ENCODE data around the gene PPP1CB.
A peak's percentile ranks its signal among the peaks of the same experiment; 100 is the strongest.
"Not testable (repeated sequence)": the region's sequence is repeated elsewhere in the genome, so short reads cannot be mapped to it uniquely, and the experiment has no call there.

The PPP1CB gene

GRCh38 chr2:28751252-28751955, at the start of gene PPP1CB:
Gene PPP1CB, plus strand, starts transcription at chr2:28751830. Its CDS starts 295 bp downstream, at chr2:28752125.
- peak; percentile 98 for DNase-seq

DNA sequence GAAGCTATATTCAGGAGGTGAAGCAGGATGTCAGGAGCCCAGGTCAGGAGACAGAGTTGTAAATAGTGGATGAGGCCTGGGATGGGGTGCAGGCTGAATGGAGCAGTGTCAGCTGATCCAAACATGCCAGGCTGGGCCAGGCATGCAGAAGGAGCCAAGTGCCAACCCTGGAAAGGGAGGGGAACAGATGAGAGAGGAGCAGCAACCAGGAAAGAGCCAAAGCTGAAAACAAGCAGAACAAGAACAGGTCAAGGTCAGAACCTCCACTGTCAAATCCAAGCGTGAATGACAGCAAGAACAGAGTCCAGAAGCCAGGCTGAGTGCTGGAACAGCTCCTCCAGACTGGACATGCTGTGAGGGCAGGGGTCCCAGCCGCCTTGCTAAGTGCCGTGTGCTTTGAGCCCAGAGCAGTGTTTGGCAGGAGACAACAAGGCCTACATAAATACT, 49.2 kb upstream of the PPP1CB start:
- no peak for DNase-seq

- DNase-seq = no peak
Measured at GRCh38 chr2:28702878-28703277, 48.8 kb upstream of the PPP1CB start.

DNA sequence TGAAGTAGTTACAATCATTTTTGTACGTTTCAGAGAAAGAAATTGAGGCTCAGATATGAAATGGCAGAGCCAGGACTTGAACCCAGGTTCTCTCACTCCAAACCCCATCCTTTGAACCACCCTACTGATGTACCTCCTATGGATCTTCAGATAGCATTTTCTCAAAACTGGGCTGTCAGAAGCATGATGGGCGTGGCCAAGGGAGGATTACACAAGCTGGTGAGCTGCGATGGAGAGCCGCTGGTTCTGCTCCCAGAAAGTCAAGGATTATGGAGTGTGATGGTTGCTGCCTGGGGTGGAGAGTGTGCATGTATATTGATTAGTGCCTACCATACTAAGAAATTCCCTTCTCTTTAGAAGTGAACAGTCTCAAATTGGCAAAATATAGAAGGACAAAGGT, 47.0 kb upstream of the PPP1CB start:
- DNase-seq = no peak

DNA sequence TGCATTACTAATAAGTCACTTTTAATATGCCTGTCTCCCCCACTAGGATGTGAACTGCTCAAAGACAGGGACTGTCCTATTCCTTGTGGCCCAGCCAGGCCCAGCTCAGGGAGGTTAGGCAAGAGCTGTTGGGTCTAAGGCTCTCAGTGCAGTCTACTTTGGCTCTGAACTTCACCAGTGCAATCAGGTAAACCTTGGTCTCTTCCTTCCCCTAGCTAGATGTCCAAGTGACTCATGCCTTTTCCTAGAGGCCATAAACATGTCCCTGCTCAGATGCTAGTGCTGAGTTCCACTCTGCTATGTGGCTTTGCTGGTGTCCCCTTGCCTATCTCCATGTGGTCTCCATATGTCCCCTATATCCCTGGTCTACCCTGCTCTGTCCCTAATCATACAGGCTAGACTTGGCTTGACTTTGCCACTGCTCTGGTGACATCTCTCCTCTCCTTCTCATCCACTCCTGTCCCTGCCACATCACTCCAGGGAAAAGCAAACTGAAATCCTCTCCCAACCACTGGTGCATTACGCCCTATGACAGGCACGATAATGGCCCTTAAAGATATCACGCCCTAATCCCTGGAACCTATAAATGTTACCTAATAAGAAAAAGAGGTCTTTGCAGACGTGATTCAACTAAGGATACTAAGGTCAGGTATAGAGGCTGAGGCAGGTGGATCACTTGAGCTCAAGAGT, 45.7 kb upstream of the PPP1CB start:
- DNase-seq = no peak

- DNase-seq = no peak
Measured at GRCh38 chr2:28707592-28707991, 44.0 kb upstream of the PPP1CB start.

DNA sequence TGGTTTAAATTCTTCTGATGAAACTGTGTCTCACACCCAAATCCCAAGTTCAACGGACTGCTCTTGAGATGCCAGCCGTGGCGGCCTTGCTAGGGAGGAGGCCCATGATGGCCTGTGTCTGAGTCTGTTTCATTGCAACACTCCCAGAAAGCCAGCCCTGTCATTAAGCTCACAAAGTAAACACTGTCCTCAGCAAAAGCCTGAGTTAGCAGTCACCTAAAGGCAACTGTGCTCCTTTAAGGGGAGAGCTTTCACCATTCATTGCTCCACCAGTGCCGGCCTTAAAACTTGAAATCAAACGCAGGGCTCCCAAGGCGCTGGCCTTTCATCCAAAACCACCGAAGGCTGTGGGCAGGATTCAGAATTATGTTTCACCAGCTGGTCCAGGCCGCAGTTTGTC, 42.5 kb upstream of the PPP1CB start:
- no peak for DNase-seq

DNA sequence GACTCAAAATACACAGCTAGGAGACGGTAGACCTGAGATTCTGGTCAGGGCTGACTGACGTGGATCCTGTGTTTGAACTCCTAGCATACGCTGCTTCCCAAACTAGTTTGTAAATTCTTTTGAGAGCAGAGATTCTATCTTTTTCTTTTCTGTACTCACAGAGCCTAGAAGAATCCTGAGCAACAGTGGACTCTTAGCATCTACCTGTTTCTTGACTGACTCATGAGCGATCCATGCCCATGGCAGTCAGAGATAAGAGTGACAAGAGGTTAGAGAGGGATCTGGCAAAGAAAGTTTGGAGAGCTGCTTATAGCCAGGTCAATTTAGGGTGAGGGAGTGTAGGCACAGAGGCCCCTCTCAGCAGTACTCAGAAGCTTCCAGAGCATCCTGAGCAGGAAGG, 41.1 kb upstream of the PPP1CB start:
- DNase-seq = no peak

GRCh38 chr2:28713577-28714298, 37.9 kb upstream of the PPP1CB start:
- DNase-seq = no peak

- DNase-seq = no peak
Measured at GRCh38 chr2:28716265-28716865, 35.3 kb upstream of the PPP1CB start.

- DNase-seq = no peak
Measured at GRCh38 chr2:28717339-28717758, 34.3 kb upstream of the PPP1CB start.

- DNase-seq = no peak
Measured at GRCh38 chr2:28720345-28720744, 31.3 kb upstream of the PPP1CB start.

DNA sequence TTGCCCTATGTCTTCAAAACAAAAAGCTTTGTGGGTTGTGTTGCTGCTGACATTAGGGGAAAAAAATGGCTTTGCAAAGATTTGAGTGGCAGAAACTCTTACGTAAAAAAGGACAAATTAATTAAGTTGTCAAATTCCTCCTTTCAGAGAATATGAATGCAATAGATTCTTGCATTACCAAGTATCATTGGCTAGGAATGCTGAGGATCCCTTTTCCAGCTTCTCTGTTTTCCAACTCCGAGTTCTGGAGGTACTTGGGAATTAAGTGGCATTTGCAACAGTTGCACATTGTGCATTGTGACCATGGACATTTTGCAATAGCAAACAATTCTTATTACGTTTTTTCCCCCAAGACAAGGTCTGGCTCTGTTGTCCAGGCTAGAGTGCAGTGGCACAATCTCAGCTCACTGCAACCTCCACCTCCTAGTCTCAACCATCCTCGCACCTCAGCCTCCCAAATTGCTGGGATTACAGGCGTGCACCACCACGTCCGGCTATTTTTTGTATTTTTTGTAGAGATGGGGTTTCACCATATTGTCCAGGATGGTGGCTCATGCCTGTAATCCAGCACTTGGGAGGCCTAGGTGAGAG, 29.9 kb upstream of the PPP1CB start:
- no peak for DNase-seq

DNA sequence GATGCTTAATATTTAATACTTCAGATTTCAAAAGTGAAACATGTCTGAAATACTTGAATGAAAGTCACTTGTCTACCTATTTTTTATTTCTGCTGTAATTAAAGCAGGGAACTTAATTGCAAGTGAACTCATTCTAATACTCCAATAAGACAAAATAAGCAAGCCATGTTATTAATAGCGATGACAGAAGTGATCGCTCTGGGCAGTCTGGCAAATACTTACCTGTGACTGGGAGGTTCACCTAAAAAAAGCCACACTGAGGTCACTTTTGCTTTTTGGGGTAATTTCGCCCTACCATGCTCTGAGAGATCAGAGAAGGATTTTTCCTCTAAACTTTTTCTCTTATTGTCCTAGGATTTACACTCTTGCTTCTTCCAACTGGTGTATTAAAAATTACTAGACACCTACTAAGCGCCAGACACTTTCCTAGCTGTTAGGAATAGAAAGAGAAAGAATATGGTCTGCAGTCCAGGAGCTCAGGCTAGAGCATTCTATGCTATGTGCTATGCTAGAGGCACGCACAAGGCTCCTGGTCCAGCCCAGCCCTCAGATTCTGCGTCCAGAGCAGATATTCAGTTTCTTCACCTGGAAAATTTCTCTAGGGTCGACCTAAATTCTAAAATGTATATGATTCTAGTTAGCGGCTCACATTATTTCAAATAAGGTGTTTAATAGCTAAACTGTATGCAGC, 26.5 kb upstream of the PPP1CB start:
- DNase-seq = no peak

GRCh38 chr2:28726177-28726576, 25.5 kb upstream of the PPP1CB start:
- DNase-seq = no peak

DNA sequence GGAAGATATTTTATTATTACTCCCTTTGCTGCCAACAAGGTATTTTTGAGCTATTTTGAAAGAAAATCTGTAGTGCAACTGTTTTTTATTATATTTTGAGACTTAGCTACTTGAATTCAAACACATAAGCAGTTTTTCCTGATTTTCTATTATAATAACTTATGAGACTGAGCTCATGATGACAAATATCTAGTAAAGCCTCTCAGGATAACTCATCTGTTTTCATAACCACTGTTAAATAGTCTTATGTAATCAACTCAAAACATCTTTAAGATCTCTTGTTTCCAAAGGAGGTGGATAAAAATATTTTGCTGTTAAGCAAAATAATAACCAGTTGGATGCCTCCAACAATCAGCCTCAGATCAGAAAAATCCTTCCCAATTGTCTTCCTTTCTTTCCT, 21.9 kb upstream of the PPP1CB start:
- DNase-seq = no peak

- DNase-seq = no peak
Measured at GRCh38 chr2:28730641-28731146, 20.9 kb upstream of the PPP1CB start.

DNA sequence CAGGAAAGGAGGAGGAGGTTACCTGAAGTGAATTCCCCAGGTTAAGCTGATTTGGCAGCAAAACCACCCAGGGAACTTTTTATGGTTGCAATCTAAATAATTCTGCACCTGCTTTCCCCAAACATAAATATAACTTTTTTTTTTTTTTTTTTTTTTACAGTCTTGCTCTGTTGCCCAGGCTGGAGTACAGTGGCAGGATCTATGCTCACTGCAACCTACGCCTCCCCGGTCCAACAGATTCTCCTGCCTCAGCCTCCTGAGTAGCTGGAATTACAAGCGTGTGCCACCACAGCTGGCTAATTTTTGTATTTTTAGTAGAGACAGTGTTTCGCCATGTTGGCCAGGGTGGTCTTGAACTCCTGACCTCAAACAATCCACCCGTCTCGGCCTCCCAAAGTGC, 16.1 kb upstream of the PPP1CB start:
- no peak for DNase-seq

- no peak for DNase-seq
Measured at GRCh38 chr2:28736034-28736433, 15.6 kb upstream of the PPP1CB start.

DNA sequence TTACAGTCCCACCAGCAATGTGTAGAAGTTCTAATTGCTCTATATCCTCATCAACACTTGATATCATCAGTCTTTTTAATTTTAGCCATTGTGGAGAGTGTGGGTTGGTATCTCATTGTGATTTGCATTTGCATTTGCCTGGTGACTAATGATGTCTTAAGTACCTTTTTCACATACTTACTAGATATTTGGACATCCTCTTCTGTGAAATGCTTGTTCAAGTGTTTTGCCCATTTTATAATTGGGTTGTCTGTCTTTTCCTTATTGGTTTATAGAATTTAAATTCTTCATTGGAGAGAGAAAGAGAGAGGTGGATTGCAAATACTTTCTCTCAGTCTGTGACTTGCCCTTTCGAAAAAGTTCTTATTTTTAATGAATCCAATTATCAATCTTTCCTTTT, 14.0 kb upstream of the PPP1CB start:
- no peak for DNase-seq

DNA sequence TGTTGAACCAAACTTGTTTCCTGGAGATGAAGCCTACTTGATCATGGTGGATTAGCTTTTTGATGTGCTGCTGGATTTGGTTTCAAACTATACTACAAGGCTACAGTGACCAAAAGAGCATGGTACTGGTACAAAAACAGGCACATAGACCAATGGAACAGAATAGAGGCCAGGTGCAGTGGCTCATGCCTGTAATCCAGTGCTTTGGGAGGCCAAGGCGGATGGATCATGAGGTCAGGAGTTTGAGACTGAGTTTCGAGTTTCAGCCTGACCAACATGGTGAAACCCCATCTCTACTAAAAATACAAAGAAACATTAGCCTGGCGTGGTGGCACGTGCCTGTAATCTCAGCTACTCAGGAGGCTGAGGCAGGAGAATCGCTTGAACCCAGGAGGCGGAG, 9.0 kb upstream of the PPP1CB start:
- not testable (repeated sequence) for DNase-seq

DNA sequence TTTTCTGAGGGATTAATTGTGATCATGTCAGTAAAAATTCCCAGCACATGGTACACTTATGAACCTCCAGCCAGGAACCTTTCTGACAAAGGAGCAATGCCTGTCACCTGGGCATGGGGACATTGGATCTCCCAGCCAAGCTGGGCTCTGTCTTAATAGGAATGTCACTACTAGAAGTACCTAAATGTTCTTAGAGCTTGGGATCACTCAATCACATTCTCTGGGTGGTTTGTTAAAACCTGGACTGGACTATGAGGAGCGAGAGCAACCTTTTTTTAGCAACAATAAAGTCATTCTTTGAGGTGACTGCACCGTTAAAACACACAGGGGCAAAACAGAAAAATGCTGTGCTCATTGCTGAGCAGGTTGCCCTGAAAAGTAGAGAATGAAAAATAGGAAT, 6.4 kb upstream of the PPP1CB start:
- DNase-seq = no peak
